Epithelial cell of prostate (primary cell): ENCODE measurements around the gene ELOVL5.

Experiments used
- DNase-seq: peaks from one replicate; pipeline ENCODE4 v3.0.0-alpha.2; 2011; ENCODE audit warnings: low read depth, low spot score
- H3K27ac ChIP-seq: fragments of 450-650 bp; 2 replicates; pipeline ENCODE4 v1.5.1; 2017; ENCODE audit warnings: mild to moderate bottlenecking

ELOVL5 gene

DNA sequence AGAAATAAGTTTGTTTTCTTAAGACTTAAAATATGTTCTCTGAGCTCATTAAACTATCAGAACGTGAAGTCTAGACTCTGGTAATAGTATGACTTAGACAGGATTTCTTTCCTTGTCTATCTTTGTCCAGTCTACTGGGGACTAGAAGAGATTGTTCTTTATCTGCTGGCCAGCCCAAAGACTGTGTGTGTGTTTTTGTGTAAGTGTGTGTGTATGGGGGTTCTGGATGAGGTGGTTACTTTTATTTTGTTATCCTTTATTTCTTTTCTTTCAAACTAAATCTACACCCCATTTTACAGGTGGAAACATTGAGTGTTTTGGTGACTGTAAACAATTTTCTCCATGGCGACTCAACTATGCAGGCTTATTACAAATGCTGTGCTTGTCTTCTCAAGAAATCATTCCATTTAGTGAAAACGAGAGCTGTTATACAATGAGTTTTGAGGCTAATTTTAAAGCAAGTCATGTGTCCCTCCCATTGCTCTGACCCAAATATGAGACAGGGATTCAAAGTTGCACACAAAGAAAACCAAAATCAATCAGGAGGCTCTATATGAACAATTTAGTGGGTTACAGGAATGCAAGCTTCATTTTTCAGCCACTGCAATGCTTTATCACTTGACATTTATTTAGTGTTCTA is 97.6 kb downstream of the ELOVL5 start:
- H3K27ac ChIP-seq = no peak overlapping the region
- DNase-seq = no peak

DNA sequence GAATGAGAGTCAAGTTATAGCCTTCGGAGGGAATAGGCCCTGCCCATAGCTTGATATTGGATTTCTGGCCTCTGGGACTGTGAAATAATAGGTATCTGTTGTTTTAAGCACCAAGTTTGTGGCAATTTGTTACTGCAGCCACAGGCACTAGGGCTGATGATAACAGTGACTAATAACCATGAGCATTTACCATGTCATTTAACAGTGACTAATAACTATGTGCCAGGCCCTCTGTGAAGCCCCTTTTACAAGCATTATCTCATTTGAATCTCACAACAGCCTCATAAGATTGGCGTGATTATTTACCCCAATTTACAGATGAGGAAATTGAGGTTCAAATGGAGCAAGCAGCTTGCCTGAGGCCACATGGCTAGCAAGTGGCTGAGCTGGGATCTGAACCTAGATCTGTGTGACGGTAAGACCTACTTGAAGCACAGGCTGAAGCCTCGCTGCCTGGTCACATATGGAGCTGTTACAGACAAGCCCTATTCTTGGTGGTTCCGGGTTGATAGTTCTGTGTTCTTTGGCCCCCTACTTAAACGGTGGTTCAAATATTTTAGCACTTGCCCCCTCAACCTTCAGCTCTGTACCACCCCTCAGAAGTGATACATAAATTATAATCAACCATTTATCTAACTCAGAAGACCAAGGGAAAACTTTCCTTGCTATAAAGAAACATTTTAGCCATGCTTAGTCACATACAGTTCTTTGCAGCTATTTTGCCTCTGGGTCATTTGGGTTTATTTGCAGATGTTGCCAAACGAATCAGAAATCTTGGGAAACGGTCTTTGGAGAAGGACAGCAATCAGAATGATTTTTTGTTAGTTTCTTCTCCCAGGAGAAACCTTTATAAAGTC is 98.3 kb downstream of the ELOVL5 start:
- H3K27ac ChIP-seq = peak overlapping the region; percentile 21
- peak; percentile 12 for DNase-seq

DNA sequence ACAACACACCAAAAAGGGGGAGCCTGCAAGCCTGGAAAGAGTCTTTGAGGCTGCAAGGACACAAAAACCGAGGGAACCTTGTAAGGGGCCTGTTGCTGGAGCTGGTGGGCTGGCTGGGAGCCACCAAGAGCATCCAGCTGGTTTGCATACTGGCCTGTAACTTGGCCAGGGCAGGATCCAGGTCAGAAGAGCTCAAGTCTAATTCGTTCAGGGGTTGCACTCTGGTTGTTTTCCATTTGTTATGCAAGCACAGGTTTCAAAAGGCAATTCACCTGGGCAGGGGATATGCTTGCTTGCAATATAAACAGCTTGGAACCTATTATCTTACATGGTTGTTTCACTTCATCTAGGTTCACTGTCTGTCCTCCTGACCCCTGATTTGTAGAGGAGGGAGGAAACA is 101.8 kb downstream of the ELOVL5 start:
- DNase-seq = no peak

DNA sequence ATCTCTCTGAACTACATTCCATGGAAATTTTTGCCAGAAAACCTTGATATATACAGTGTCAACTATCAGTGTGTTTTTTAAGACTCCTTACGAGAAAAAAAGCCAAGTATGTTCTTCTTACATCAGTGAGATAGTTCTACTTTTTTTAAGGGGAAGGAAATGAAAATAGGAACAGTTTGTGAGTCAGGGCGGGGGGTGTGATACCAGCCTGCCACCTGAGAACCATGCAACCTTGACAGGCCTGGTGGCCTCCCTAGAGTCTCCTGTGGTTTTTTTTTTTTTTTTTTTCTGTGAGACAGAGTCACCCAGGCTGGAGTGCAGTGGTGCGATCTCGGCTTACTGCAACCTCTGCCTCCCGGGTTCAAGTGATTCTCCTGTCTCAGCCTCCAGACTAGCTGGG is 103.8 kb downstream of the ELOVL5 start:
- no peak for DNase-seq
- H3K27ac ChIP-seq = no peak overlapping the region

More for the DNA sequence above, 101.8 kb downstream of the ELOVL5 start:
- H3K27ac ChIP-seq = no peak overlapping the region

DNA sequence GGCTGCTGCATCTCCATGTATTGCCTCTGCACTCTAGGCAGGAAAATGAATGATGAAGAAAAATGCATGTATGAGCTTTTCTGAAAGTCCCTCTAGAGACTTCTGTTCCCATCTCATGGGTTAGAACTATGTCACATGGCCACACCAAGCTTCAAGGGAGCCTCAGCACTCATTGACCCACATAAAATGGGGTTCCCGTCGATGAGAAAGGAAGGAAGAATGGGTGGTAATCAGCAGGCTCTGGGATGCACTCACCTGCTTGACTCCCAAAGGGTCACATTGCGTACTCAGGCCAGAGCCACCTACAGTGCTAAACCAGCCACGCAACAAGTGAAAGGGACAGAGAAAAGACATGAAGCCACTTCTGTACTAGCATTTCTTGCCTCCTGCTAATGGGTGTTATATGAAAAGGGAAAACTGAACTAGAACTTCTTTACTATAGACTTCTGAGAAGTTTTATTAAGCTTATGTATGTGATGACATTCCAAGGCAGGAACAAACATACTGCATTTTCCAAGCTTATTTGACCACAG is 104.3 kb downstream of the ELOVL5 start:
- DNase-seq = no peak
- no peak overlapping the region for H3K27ac ChIP-seq

DNA sequence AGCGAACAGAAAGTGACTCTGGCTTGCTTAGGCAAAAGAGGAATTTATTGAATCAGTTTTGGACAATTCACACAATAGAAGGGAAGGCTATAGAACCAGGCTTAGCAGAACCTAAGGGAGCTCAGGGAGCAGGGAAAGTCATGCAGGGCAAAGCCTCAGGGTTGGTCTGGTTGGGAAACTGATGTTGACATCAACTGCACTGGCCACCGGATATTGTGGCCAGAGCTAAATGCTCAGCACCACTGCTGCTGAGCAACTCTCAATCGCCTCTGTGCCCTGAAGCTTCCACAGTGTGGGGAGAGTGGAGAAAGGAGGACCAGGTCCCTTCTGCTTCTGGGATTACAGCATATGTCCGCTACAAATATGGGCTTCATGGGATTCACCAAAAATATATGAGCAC is 106.8 kb downstream of the ELOVL5 start:
- H3K27ac ChIP-seq = no peak overlapping the region
- DNase-seq = no peak

DNA sequence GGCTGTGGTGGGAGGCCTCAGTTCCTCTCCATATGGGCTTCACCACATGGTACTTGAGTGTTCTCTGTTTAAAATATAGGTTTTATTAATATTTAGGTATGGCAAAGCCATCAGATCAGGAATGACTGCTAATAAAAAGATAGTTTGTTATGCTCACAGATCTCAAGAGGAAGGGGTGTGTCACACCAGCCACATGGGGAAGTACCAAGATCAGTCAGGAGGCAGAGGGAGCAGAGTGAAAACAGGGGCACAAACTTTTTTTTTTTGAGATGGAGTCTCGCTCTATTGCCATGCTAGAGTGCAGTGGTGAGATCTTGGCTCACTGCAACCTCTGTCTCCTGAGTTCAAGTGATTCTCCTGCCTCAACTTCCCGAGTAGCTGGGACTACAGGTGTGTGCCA is 108.0 kb downstream of the ELOVL5 start:
- DNase-seq = no peak
- no peak overlapping the region for H3K27ac ChIP-seq

DNA sequence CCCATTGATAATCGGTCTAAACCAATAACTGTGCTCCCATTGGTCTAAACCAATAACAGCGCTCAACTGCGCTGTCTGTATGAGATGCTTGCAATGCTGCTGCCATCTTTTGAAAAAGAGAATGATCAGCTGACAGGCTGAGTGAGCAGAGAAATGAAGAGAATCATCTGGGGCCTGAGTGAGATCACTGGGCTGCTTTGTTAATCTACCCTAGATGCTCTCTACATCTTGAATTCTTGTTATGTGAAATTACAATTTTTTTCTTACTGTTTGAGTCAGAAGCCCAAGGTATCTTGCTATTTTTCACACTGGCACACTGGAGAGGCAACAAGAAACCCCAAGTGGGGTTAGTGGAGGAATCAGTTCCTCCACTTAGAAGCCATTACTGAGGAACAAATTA is 108.6 kb downstream of the ELOVL5 start:
- no peak for DNase-seq
- H3K27ac ChIP-seq = no peak overlapping the region

DNA sequence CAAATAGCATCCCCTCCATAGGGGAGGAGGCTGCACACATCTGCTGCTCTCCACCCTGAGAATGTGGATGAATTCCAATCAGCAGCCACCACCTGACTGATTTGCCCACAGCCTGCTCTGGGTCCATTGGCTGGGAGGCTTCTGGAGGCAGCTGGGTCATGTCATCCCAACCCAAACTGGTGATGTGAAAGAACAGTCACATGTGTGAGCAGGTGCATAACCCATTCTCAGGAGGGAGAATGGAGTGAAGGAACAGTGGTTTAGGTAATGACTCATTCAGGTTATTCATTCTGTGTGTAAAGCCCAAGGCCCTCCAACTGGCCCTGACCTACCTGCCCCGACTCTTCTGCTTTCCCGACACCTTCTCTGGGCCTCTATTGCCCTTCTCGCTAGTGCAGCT is 109.2 kb downstream of the ELOVL5 start:
- no peak overlapping the region for H3K27ac ChIP-seq
- no peak for DNase-seq

DNA sequence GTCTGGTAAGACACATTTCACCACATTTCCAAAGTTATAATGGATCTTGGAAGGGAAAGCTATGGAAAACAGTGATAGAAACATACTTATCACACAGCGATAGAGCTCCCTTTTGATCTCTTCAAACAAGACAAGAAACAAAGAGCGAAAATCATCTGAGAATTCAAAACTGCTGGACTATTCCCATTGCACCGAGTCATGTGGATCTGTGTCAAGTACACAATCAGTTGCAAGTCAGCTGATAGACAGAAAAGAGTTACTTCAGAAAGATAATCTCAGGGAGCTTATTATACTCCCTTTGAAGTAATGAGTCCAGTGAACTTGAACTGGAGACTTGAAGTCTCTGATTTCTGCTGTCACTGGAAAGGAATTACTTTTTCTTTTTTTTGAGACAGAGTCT is 110.4 kb downstream of the ELOVL5 start:
- DNase-seq = no peak
- H3K27ac ChIP-seq = no peak overlapping the region

DNA sequence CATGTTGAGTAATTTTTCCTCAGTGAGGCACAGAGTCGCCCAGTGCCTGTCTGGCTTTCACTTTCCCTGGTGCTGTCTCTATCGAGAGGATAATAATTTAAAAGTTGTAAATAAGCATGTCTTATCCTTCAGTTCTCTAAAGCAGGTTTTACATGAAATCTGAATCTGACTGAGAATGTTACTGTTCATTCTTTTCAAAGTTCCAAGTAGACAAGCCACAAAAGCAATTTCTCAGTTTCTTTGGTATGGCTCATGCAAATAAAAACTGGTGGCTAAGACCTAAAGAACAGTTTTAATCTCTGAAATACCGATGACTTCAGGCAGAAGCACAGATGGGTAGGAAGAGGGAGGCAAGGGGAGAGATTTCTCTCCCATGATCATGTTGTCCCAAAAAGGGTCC is 112.5 kb downstream of the ELOVL5 start:
- H3K27ac ChIP-seq = no peak overlapping the region
- DNase-seq = no peak

DNA sequence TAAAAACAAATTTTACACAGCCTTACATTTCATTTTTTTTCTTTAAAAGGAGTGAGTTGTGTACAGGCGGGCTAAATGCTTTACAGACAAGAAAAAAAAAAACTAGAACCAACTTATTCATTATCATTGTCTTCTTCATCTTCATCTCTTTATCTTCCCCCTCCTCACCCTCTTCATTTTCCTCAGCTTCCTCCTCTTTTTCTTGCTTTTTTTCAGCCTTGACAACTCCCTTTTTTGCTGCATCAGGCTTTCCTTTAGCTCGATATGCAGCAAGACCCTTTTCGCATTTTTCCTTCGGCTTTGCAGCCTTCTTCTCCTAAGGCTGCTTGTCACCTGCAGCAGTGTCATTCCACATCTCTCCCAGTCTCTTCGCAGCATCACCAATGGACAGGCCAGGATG is 113.2 kb downstream of the ELOVL5 start:
- H3K27ac ChIP-seq = no peak overlapping the region

DNA sequence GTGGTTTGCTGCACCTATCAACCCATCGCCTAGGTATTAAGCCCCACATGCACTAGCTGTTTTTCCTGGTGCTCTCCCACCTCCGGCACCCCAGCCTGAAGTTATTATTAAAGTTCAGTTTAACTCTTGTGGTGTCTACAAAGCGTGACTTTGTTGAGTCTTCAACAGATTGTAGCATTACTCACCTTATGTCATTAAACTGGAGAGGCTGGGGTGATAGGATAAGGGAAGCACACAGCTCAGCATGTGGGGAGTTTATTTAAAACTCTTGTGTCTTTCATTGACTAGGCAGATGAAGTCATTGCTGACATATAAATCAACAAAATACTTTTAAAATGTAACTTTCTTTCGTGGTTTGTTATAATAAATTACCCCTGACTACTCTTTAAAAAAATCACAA is 115.4 kb downstream of the ELOVL5 start:
- DNase-seq = no peak
- H3K27ac ChIP-seq = no peak overlapping the region

More for the DNA sequence above, 113.2 kb downstream of the ELOVL5 start:
- DNase-seq = no peak

DNA sequence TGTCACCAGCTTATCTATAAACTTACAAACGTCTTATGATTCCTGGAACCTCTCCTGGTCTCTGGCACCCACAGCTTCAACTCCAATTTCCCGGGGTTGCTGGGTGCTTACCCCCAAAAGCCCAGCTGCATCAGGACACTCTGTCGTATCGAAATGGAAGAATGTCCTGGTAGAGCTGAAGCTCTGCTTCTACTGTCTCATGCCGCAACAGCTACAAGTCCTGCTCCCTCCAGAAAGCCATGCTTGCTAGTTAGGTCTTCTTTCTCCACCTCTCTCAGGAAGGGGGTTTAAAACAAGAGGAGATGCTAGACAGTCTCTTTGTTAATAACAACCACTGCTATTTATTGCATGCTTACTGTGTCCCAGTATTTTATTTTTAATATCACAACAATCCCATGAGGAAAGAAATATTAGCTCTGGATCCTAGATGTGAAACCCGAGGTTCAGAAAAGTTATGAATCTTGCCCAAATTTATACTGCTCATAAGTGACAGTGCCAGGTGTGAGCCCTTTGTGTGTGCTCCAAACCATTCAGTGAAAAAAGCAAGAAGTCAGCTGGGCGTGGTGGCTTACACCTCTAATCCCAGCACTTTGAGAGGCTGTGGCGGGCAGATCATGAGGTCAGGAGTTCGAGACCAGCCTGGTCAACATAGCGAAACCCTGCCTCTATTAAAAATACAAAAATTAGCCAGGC is 117.8 kb downstream of the ELOVL5 start:
- no peak for DNase-seq
- H3K27ac ChIP-seq = no peak overlapping the region

DNA sequence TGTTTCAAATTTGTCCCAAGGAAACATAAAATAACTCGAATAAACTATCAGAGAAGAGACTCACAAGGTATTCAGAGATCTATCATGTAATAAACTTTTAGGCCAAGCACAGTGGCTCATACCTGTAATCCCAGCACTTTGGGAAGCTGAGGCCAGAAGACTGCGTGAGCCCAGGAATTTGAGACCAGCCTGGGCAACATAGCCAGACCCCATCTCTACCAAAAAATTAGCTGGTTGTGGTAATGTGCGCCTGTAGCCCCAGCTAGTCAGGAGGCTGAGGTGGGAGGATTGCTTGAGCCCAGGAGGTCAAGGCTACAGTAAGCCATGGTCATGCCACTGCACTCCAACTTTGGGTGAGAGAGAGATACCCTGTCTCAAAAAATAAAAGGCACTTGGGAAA is 120.9 kb downstream of the ELOVL5 start:
- H3K27ac ChIP-seq = no peak overlapping the region
- no peak for DNase-seq

DNA sequence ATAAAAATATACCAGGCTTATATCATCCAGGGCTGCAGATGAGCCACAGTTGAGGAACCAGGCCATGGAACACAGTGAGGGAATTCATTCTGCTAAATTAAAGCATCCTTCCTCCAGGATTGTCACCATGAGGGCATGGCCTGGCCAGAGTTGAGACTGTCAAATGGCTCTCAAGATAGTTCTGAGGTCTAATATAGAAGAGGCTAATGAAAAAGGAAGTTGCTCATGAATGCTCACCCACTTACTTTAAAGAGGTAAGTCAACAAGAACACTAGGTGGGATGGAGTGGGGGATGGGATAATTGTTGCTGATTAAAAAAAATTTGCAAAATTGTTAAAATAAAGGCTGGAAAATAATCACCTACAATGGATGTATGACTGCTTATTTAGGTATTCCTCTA is 128.1 kb downstream of the ELOVL5 start:
- no peak for DNase-seq
- no peak overlapping the region for H3K27ac ChIP-seq
